ENCODE measurements around the gene IL34.

DNA sequence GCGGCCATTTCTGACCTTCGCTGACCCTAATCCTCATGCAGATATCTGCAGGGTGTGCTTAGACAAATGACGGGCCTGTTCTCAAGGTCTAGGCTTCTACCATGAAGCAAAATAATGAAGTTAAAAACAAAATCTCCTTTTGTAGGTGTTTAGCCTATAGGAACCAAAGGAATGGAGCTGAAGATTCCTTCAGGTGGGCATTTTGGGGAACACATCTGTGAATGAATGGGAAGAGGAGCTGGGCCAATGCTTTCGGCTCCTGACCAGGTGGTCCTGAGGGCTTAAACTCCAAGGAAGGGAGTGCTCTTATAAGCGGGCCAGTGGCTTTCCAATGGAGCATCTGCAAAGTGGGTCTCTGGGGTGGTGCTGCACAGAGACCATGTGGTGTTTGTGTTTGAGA is 14.1 kb upstream of the IL34 start:
- TF ChIP-seq, protein P1, sequence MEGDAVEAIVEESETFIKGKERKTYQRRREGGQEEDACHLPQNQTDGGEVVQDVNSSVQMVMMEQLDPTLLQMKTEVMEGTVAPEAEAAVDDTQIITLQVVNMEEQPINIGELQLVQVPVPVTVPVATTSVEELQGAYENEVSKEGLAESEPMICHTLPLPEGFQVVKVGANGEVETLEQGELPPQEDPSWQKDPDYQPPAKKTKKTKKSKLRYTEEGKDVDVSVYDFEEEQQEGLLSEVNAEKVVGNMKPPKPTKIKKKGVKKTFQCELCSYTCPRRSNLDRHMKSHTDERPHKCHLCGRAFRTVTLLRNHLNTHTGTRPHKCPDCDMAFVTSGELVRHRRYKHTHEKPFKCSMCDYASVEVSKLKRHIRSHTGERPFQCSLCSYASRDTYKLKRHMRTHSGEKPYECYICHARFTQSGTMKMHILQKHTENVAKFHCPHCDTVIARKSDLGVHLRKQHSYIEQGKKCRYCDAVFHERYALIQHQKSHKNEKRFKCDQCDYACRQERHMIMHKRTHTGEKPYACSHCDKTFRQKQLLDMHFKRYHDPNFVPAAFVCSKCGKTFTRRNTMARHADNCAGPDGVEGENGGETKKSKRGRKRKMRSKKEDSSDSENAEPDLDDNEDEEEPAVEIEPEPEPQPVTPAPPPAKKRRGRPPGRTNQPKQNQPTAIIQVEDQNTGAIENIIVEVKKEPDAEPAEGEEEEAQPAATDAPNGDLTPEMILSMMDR (IDR thresholded peaks at IDR 0.05), result no peak
- TF ChIP-seq POLR2A (IDR thresholded peaks at IDR 0.05) (no peak), POLR2AphosphoS5 (IDR thresholded peaks at IDR 0.05; ENCODE audit: insufficient read depth in 1 of 2, low read depth in 1 of 2) (no peak)

Data from vagina (tissue), 2 donors.